NCI-H128 (cell line): ENCODE measurements around the gene HYAL3.
"Not testable (repeated sequence)": the region's sequence is repeated elsewhere in the genome, so short reads cannot be mapped to it uniquely, and the experiment has no call there.

Source experiments
- DNase-seq: peaks from one replicate; lab custom pipeline; 2025; ENCODE audit not compliant: unreplicated experiment; lab: John Stamatoyannopoulos, UW

Gene HYAL3

DNA sequence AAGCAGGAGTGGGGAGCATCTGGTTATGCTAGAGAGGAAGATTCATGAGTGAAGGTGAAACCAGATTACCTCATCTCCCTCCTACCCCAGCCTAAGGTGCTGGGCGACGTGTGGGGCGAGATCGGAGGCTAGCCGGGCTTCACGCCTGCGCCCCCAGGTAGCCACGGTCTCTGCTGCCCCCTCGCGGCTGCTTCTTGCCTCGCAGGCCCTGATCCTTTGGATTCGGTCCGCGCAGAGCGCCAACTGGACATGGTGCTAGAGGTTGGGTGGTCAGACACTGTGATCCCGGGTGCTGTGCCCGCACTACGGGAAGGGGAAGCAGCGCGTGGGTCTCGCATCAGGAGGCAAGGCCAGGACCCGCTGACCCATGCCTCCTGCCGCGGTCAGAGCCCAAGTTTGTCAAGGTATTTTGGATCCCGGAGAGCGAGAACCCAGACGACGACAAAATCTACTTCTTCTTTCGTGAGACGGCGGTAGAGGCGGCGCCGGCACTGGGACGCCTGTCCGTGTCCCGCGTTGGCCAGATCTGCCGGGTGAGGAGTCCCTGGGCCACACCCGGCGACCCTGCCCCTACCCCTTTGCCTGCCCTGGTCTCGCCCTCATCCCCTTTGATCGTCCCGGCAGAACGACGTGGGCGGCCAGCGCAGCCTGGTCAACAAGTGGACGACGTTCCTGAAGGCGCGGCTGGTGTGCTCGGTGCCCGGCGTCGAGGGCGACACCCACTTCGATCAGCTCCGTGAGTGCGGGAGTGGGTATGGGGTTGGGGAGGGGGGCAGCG lies 26.1 kb downstream of the HYAL3 start:
- peak; percentile 75 for DNase-seq

DNA sequence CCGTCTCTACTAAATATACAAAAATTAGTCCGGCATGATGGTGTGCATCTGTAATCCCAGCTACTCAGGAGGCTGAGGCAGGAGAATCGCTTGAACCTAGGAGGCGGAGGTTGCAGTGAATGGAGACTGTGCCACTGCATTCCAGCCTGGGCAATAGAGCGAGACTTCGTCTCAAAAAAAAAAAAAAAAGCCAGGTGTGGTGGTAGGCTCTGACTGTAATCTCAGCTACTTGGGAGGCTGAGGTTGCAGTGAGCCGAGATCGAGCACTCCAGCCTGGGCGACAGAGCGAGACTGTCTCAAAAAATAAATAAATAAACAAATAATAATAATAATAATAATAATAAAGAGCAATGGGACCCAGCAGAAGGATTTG lies 26.7 kb downstream of the HYAL3 start:
- not testable (repeated sequence) for DNase-seq

DNA sequence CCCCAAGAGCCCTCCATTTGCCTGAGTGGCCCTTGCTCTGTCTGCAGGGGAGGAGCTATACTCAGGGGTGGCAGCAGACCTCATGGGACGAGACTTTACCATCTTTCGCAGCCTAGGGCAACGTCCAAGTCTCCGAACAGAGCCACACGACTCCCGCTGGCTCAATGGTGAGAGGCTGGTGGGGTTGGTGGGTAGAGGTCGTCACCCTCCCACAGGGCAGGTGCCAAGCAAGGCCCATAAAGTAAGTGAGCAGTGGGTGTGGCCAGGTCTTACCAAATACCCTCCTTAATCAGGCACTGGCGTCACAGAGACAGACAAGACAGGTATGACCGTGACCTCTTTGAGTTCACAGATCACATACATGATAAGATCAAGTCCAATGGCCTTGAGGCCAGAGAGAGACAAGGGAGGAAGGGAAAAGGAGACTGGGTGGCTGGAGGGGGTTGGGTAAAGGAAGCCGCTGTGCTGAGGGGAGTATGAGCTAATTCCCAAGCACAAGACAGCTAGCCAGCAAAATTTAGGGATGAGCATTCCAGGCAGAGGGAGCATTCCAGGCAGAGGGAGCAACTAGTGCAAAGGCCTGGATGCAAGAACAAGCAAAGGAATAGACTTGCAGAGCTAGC lies 27.8 kb downstream of the HYAL3 start:
- DNase-seq, result no peak

DNA sequence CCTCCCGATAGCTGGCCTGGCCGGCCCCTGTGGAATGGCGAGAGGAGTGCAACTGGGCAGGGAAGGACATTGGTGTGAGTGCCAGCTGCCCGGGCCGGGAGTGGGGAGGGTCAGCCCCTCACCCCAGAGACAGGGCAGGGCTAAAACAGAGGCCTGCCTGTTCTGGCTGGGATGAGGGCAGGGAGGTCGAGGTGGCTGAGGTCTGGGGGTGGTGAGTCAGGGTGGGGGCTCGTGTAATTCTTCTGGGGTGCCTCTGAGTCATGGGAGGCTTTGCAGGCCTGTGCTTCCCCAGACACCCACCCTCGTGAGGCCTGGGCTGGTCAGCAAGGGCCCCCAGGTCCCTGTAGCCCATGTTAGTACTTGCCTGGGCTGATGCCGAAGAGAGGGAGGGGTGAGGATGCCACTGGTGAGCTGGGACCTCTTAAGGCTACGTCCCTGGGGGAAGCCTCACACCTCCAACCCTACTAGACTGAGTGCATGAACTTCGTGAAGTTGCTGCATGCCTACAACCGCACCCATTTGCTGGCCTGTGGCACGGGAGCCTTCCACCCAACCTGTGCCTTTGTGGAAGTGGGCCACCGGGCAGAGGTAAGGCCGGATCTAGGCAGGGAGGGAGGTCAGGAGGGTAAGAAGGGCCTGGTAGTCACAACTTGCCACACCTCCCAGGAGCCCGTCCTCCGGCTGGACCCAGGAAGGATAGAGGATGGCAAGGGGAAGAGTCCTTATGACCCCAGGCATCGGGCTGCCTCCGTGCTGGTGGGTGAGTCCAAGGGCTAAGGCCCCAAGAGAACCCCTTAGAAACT lies 28.6 kb downstream of the HYAL3 start:
- DNase-seq, result no peak

DNA sequence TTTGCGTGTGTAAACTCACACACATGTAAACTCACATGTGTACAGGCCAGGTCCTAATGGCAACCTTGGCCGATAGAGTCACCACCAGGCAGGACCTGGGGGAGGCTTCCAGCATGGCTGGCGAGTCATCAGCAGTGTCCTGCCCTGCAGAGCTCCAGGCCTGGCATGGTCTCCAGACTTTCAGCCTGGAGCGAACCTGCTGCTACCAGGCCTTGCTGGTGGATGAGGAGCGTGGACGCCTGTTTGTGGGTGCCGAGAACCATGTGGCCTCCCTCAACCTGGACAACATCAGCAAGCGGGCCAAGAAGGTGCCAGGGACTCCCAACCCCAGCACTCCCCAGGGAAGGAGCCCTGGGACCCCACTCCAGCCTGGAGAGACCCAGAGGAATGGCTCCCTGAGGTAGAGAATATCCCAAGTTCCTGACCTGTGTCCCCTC lies 29.2 kb downstream of the HYAL3 start:
- DNase-seq, result no peak

DNA sequence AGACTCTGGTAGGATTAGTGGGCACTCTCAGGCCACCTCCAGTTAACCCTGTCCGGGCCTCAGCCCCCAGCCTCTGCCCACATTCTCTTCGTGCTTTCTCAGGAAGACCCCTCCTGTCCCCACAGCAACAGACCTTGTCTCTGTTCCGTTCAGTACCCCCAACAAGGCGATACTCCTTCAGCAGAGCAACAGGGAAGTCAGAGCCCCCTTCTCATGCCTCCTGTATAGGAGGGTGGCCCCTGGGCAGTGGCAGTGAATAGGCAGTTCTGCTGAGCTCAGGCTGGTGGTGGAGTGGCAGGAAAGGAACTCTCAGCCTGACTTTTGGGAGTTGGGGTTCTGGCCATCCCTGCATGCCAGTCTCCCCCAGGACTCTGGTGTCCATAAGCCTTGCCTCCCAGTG lies 29.7 kb downstream of the HYAL3 start:
- DNase-seq, result no peak

DNA sequence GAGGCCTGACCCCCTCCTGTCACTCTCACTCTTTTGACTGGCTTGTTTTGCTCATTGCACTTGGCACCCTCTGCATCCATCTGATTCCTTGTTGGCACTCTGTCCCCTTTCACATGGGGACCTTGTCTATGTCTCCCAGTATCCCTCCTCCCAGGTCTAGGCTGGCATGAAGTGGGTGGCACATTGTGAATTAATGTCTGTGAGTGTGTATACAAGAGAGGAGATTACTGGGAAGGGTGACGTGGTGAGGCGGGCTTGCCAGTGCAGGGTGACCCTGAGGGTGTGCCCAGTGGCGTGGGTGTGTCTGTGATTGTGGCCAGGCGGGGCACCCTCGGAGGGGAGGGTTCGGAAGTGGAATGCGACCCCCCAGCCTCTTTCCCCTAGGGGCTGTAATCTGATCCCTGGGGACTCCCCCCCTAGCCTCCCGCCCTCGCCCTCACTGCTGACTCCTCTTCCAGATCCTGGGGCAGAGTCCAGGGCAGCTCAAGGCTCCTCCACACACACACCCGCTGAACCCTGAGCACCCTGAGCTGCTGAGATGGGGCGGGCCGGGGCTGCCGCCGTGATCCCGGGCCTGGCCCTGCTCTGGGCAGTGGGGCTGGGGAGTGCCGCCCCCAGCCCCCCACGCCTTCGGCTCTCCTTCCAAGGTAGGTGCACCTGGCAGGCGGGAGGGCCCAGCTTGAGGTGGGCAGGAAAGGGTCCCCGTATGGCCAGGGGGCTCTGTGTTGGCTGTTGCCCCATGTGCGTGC lies 30.3 kb downstream of the HYAL3 start, which contains the start of gene SEMA3B:
Gene SEMA3B (plus strand): TSS at position 445 of the 749 bp plus-strand sequence. CDS start 94 bp downstream, at position 539.
- DNase-seq, result no peak

DNA sequence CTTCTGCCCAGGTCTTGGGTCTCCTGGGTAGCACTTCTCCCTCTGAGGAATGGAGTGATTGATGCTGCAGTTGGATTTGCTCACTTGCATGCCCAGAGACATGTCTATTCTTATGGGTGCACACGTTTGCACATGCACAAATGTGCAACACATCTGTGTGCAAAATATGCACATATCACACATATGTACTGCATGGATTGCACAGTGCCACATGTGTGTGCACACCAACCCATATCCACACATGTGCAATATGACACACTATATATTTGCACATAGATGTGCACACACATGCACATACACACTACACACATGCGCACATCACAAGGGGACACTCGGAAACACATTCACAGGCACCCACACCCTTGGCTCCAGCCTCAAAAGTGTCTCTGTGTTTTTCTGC lies 30.9 kb downstream of the HYAL3 start:
- no peak for DNase-seq

DNA sequence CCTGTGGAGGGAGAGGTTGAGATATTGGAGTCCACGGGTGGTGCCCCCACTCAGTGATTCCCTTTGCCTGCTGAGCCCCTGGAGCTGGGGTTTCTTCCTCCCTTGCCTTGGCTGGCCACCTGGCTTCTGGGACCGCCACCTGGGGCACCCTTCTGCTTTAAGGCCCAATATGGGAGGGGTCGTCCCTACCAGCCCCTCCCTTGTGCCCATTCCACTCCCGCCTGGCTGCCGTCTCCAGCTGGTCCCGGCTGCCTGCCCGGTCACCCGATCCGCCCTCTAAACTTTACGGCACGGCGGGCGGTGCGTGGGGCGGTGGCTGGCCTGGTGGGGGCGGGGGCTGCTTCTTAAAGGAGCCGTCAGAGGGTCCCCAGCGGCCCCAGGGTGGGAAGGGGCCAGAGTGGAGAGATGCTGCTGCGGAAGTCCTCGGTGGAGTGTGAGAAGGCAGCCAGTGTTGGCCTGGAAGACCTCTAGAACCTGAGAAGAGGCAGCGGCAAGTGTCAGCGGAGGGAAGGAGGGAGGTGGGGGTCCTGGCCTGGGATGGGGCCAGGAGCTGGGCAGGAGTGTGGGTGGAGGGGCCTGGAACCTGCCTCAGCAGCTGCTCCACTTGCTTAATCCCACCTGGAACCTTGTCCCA lies 31.8 kb downstream of the HYAL3 start:
- DNase-seq, result no peak

DNA sequence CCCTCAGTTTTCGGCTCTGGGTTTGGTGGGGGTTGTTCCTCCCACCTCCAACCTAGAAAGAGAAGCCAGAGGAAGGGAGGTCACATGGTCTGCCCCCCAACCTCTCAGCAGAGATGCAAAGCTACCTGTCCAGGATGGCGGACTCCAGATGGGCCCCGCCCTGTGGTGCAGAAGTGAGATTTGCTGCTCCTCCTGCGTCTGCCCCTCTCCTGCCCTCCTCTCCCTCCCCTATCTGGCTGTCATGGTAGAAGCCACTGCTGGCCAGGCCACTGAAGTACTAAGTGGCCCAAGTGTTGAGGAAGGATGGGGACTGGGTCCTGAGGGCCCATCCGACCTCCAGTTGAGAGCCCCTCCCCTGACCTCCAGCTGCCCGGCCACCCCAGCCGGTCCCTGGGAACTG lies 32.4 kb downstream of the HYAL3 start:
- DNase-seq, result no peak

DNA sequence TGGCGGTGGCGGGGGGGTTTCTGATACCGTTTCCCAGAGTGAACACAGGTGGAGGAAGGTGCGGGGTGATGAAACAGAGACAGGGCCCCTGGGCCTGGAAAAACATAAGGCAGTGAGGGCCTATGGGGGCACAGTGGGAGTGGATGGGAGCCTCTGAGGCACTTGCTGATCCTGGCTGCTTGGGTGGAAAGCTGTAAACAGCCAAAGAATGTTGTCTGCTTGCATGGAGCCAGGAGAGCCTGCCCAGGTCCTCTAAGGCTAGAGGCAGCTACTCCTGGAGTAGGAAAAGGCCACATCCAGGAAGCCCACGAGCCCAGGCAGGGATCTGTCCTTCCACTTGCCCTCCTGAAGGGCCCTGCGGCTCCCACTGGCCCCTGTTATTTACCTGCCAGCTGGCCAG lies 33.2 kb downstream of the HYAL3 start:
- no peak for DNase-seq

DNA sequence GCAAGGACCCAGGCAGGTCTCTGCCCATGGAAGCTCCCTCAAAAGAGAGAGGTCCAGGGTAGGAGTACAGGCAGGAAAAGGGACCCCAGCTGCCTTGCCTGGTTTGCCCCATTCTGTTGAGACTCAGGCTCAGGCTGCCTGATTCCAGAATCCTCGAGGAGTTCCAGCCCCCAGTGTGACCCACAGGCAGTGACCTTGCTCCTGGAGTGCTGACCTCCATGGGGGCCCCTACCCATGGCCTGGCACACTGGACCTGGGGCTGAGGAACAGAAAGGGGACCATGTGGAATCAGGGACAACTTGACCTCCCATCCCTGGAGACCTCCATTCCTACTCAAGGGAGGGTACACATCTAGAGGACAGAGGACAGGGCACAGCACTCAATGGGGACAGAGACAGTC lies 33.6 kb downstream of the HYAL3 start:
- no peak for DNase-seq

DNA sequence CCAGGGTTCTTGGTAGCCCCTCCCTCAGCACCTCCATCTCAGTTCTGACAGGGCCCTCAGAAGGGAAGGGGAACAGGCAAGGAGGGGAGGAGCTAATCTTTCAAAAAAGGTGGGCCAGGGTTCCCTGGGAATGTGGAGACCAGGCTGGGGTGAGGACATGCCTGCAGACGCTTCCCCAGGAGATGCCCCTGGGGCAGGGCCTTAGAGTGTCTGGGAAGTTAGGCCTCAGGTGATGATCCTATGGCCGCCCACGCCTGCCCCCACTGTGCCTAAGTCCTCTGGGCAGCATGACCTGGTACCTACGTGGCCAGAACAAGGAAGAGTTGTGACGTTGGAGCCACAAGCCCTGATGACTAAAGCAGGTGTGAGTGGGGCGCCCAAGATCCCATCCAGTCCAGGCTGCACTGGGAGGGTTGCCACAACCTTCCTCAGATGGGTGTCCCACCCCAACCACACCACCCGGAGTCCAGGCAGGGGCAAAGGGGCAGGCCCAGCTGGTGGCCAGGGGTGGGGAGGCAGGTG lies 34.2 kb downstream of the HYAL3 start:
- no peak for DNase-seq

DNA sequence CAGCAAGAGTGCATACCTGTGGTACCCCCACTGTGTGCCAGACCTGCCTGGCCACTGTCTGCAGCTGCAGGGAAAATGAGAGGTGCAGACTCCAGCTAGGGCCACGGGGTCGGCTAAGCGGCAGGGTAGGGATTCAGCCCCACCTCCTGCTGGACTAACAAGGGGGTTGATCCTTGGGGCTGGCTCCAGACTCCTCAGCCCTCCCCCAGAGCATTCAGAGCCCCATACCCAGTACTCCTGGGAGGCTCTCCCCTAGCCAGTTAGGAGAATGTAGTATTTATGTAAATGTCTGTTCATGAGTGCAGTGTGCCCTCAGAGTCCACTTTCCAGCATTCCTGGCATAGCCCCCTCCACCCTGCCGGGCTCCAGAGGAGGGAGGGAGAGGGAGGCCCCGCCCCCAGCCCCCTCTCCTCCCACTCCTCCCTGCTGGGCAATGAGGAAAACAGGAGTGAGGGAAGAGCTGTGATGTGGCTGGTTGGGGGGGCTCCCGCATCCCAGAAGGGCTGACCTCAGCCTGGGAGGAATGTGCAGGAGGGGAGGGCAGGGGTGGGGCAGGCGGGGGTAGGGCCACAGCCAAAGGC lies 34.7 kb downstream of the HYAL3 start:
- no peak for DNase-seq

DNA sequence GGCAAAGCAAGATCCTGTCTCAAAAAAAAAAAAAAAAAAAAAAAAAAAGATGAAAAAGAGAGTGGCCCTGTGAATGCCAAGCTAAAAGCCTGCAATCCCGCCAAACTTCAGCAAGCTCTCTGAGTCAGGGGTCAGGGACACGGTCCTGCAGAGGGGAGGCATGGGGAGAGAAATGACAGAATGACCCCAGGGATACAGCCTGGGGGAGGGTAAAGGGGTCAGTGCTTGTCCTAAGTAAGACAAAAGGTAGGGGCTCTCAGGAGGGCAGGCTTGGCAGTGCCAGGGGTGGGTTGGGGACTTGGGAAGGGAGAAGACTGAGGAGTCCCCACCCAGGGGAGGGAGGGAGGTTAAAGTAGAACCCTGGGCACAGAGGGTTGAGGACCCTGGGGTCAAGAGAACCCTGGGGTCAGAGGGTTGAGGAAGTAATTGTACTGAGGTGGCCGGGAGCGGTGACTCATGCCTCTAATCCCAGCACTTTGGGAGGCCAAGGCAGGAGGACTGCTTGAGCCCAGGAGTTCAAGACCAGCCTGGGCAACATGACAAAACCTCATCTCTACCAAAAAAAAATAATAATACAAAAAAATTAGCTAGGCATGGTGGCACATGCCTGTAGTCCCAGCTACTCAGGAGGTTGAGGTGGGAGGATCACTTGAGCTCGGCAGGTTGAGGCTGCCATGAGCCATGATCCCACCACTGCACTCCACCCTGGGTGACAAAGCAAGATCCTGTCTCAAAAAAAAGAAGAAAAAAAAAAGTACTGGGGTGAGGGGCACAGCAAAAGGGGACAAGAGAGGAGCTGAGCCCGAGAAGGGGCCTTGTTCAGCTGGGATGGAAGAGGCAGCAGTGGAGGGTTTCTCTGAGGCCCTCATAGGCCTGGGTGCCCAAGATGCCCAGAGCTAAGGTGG lies 35.5 kb downstream of the HYAL3 start:
- DNase-seq, result no peak

DNA sequence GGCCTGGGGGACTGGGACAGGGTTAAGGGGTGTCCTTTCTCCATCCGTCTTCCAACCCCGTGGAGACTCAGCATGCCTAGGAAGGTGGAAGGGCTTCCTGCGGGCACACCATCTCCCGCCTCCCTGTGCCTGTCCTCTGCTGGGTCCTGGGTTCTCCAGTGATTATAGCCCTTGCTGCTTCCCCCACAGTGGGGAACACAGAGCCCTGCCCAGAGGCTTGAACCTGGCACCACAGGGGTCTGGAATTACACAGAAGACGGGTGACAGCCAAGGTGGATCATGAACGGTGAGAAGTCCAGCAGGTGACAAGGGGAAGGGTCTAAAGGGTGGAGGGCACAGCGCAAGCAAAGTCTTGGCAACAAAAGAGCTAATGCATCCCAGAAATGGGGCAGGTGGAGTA lies 36.4 kb downstream of the HYAL3 start:
- DNase-seq, result no peak

DNA sequence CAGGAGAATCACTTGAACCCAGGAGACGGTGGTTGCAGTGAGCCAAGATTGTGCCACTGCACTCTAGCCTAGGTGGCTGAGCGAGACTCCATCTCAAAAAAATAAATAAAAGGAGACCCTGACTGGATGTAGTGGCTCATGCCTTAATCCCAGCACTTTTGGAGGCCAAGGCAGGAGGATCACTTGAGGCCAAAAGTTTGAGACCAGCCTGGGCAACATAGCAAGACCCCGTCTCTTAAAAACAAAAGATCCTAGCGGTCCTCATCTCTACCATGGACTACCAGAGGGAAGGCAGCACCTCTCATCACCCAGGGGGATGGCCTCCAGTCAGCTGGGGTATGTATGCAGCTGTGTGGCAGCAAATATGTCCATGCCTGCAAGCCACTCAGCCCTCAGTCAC lies 37.0 kb downstream of the HYAL3 start:
- DNase-seq, result not testable (repeated sequence)

DNA sequence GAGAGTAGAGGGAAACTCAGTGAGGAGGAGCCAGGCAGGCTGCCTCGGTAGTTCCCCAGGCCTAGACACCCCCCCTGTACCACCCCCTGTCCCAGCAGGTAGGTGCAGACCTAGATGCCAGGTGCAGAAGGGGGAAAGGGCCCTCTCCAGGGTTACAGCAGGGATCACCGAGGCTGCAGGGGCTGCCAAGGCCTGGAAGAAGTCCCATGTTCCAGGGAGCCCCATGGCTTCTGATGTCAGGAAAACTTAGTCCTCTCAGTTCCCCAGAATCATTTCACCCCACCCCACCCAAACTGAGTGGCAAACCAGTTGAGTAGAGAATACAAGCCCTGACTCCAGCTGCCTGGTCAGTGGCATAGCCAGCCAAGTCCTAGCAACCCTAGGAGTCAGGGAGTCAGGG lies 37.7 kb downstream of the HYAL3 start:
- no peak for DNase-seq

DNA sequence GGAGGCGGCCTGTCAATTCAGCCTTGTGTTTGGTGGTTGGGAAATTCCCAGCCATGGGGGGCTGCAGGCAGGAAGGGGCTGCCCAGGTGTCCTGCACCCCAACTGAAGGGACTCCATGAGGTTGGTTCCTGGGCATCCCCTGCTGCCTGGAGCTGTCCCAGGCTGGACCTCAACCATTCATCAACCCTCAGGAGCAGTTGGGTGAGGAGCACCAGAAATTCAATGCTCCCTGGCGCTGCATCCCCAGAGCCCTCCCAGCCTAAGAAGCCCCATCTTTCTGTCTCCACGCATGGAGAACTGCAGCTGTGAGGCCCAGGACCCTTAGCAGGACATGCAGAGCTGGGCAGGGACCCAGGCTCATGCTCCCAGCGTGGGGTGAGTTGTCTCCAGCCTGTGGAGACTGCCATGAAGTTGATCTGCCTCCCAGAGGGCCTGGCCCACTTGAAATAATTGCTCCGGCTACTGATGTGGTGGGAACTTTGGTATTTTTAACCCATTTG lies 38.2 kb downstream of the HYAL3 start:
- DNase-seq, result no peak
